ENCODE data around the gene OR7C2.

Gene OR7C2

DNA sequence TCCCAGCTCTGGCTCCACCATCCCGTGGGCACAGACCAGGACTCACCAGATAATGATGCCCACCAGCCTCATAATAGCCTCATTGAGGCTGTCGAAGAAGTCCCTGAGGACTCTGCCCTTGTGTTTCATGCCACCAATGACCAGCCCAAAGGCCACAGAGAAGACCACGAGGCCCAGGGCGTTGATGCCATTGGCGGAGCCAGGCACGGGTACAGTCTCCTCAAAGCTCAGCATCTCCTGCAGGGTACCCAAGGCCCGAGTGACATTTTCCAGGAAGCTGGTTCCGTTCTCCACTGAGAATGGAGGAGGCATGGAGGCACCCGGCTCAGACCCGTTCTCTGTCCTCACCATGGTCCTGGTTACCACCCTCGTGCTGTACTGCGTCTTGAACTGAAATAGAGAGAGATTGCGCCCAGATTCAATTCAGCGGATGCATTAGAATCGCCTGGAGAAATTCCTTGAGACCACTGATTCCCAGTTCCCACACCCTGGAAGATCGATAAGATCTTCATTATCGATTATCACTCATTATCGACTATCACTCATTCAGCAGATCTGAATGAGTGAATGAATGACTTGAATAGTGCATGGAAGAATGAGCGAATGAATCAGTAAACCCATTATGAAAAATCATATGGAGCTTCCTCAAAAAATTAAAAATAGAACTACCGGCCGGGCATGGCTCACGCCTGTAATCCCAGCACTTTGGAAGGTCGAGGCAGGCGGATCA is 20.8 kb downstream of the OR7C2 start:
- no peak overlapping the region for H3K4me3 Mint-ChIP-seq
- no peak overlapping the region for H3K27ac Mint-ChIP-seq
- peaks cover 7% of the 10 kb centered on the region for H3K27me3 Mint-ChIP-seq
- peaks cover 5% of the 10 kb centered on the region for H3K36me3 Mint-ChIP-seq
- no peaks in the 10 kb centered on the region for H3K4me1 Mint-ChIP-seq (ENCODE audit: low read depth)
- peaks cover 10% of the 10 kb centered on the region for H3K9me3 Mint-ChIP-seq (ENCODE audit: low read depth)

DNA sequence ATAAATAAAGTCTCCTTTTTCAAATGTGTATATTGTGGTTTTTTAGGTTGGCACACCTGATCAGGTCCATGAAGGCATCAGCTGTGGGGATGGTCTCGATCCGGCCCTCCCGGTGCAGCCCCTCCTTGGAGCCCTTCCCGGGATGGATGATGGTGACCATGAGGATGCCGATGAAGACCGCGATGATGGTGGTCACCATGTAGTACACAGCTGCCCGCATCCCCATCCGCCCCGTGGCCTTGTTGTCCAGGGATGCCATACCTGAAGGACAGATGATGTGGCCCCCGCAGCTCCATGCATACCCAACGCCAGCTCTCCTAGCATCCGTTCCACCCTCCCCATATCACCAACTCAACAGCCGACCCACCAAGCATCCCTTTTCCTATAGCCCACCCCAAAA is 27.0 kb downstream of the OR7C2 start:
- no peaks in the 10 kb centered on the region for H3K36me3 Mint-ChIP-seq
- H3K4me3 Mint-ChIP-seq, result no peak overlapping the region
- H3K27ac Mint-ChIP-seq, result no peak overlapping the region
- H3K27me3 Mint-ChIP-seq, result peaks cover 11% of the 10 kb centered on the region
- H3K9me3 Mint-ChIP-seq (ENCODE audit: low read depth), result no peaks in the 10 kb centered on the region
- H3K4me1 Mint-ChIP-seq (ENCODE audit: low read depth), result no peaks in the 10 kb centered on the region

DNA sequence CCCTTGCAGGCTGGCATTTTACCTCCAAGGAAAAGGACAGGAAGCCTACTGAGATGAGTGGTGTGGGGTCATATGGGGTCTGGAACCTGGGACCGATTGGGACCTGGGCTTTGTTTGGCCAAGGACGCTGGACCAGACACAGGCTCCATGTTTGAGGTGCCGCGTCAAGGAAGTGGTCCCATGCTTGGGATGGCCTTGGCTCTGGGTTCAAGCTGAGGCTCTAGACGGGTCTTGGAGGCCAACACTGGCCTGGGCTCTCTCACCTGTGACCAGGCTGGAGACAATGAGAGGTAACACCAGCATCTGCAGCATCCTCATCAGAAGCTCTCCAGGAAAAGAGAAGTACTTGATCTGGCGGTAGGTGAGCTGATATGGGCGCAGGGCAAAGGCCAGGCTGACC is 30.2 kb downstream of the OR7C2 start:
- Mint-ChIP-seq H3K27ac (no peak overlapping the region), H3K4me1 (ENCODE audit: low read depth) (no peaks in the 10 kb centered on the region), H3K36me3 (no peaks in the 10 kb centered on the region), H3K27me3 (peaks cover 18% of the 10 kb centered on the region), H3K9me3 (ENCODE audit: low read depth) (no peaks in the 10 kb centered on the region), H3K4me3 (no peak overlapping the region)

DNA sequence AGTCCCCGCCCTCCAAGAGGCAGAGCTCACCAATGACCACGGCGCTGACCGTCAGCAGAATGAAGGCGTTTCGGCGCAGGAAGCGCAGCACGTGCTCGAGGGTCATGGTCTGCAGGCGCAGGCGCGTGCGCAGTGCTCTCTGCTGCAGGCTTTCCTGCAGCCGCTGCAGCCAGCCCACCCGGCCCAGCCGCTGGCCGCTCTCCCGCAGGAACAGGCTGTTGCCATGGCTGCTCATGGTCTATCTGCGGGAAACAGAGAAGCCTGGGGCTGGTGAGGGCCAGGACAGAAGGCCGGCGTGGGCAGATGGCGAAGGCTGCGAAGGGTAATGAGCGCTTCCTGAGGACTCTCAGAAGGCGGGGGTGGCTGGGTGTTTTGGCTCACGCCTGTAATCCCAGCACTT is 31.4 kb downstream of the OR7C2 start:
- Mint-ChIP-seq H3K4me1 (ENCODE audit: low read depth) (no peaks in the 10 kb centered on the region), H3K4me3 (no peak overlapping the region), H3K27ac (no peak overlapping the region), H3K36me3 (no peaks in the 10 kb centered on the region), H3K27me3 (peaks cover 20% of the 10 kb centered on the region), H3K9me3 (ENCODE audit: low read depth) (no peaks in the 10 kb centered on the region)

DNA sequence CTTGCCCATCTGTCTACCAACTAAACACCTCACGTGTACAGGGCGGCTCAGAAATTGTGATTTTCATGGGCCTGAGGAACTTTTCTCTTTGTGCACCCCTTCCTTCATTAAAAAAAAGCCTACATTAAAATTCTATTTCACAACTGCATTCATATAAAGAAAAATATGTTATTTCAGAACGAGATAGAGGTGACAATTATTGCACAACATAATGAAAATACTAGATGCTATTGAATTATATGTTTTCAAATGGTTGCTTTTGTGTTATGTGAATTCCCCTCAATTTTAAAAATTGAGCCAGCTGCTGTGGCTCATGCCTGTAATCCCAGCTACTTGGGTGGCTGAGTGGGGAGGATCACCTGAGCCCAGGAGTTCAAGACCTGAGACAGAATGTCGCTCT is 33.2 kb downstream of the OR7C2 start:
- Mint-ChIP-seq H3K27ac (no peak overlapping the region), H3K4me3 (no peak overlapping the region), H3K27me3 (peaks cover 29% of the 10 kb centered on the region), H3K9me3 (ENCODE audit: low read depth) (no peaks in the 10 kb centered on the region), H3K36me3 (no peaks in the 10 kb centered on the region), H3K4me1 (ENCODE audit: low read depth) (peaks cover 6% of the 10 kb centered on the region)

DNA sequence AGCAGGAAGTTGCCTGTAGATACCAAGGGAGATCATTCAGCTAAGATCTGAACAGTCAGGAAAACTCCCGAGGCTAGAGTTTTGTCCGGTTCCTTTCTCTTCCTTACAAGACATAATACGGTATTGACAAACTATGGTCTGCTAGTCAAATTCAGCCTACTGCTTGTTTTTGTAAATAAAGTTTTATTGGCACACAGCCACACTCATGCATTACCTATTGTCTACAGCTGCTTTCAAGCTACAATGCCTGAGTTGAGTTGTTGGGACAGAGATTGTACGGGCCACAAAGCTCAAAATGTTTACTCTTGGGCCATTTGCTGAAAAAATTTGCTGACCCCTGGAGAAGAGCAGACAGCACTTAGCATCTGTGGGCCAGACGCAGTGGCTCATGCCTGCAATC is 35.8 kb downstream of the OR7C2 start:
- Mint-ChIP-seq H3K27ac (no peak overlapping the region), H3K4me3 (no peak overlapping the region), H3K9me3 (ENCODE audit: low read depth) (no peaks in the 10 kb centered on the region), H3K36me3 (no peaks in the 10 kb centered on the region), H3K27me3 (peaks cover 38% of the 10 kb centered on the region), H3K4me1 (ENCODE audit: low read depth) (peaks cover 6% of the 10 kb centered on the region)

DNA sequence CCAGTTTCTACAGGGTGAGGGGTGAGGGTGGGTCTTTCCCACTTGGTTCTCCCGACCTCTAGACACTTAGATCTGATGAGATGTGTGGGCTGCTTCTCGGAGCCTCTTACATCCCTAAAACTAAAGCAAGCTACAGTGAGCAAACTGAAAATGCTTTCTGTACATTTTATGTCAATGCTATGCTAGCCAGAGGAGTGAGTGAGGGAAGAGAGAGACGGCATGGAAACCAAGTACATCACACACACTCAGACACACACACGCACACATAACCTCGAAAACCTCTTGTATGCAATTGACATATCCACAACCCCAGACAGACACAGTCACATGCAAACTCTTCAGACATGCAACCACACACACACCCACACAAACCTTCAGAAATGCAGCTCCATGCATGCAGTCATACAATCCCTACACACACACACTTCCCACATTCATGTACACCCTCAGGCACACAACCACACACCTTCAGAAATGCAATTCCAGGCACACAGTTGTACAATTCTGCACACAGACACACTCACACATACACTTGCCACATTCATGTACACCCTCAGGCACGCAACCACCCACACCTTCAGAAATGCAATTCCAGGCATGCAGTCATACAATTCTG is 37.0 kb downstream of the OR7C2 start:
- Mint-ChIP-seq H3K27me3 (peaks cover 35% of the 10 kb centered on the region), H3K4me1 (ENCODE audit: low read depth) (peaks cover 6% of the 10 kb centered on the region), H3K4me3 (peak overlapping the region; percentile 36)

DNA sequence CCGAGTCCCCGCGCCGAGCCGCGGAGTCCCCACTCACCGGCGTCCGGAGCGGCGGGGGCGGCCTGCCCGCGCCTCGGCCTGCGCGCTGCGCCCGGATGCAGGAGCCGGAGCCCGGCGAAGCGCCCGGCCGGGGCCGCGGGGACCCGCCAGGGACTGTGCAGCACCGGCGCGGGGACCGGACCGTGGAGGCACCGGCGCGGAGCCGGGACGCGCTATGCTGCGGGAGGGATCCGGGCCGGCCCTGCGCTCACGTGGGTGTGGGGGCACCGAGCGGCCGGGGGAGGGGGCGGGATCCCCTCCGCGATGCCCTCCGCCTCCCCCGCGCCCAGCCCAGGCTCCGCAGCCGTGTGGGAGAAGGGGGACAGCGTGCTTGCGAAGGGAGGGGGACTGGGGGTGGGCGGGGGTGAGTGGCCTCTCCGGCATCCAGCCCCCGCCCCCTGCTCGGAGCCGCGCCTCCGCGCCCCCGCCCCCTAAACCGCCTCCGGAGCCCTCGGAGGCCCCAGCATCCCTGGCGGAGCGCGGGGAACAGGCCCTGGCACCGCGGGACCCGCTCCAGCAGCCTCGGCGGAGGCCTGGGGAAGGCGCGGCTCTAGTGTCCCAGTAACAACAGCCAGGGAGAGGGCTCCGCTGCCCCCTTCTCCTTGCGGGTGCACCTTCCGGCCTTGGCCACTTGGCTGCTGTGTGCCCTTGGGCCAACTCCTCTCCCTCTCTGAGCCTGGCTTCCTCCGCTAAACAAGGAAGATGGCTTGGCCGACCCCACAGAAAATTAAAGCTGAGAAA is 38.4 kb downstream of the OR7C2 start, which contains the start of gene SLC1A6:
SLC1A6 (minus strand) TSS at position 389 of the 780 bp plus-strand sequence. CDS start 6,954 bp downstream, outside the sequence.
- Mint-ChIP-seq H3K27ac (no peak within 1 kb of the TSS), H3K36me3 (no peaks in the 10 kb centered on the region), H3K4me3 (peak within 1 kb of the TSS; percentile 73), H3K4me1 (ENCODE audit: low read depth) (peaks cover 6% of the 10 kb centered on the region), H3K27me3 (peaks cover 35% of the 10 kb centered on the region), H3K9me3 (ENCODE audit: low read depth) (no peaks in the 10 kb centered on the region)

More for the DNA sequence above, 37.0 kb downstream of the OR7C2 start:
- no peaks in the 10 kb centered on the region for H3K36me3 Mint-ChIP-seq
- no peak overlapping the region for H3K27ac Mint-ChIP-seq
- H3K9me3 Mint-ChIP-seq (ENCODE audit: low read depth), result no peaks in the 10 kb centered on the region

DNA sequence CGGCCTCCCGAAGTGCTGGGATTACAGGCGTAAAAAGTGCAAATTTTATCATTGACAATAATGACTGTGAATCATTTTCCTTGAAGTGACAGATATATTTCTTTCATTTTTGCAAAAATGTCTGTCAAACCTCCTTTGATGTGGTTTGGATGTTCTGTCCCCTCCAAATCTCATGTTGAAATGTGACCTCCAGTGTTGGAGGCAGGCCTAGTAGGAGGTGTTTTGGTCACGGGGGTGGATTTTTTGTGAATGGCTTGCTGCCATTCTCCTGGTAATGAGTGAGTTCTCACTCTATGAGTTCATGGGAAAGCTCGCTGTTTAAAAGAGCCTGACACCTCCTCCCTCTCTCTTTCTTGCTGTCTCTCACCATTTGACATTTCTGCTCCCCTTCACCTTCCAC is 43.8 kb downstream of the OR7C2 start:
- H3K4me3 Mint-ChIP-seq, result no peak overlapping the region
- peaks cover 21% of the 10 kb centered on the region for H3K27me3 Mint-ChIP-seq
- H3K4me1 Mint-ChIP-seq (ENCODE audit: low read depth), result no peaks in the 10 kb centered on the region
- no peaks in the 10 kb centered on the region for H3K36me3 Mint-ChIP-seq
- H3K27ac Mint-ChIP-seq, result no peak overlapping the region
- H3K9me3 Mint-ChIP-seq (ENCODE audit: low read depth), result no peaks in the 10 kb centered on the region
